ENCODE measurements around the gene FAM114A1.

GRCh38 chr4:38964942-38965775 lies 97.6 kb downstream of the FAM114A1 start:
- TF ChIP-seq TAF1 (IDR thresholded peaks at IDR 0.05; ENCODE audit: borderline replicate concordance, insufficient read depth, low read length) = no peak
- TF ChIP-seq POLR2AphosphoS5 (IDR thresholded peaks at IDR 0.05; ENCODE audit: low read depth, low read length) = no peak
- no peak for TF ChIP-seq REST (IDR thresholded peaks at IDR 0.05; ENCODE audit: insufficient read depth in 1 of 2, low read depth in 2 of 2, low read length in 2 of 2)
